Stimulated activated CD8-positive, alpha-beta memory T cell treated with anti-CD3 and anti-CD28 coated beads, Interleukin-2, amount 100 ng/mL, for 48 hours (primary cell): ENCODE results near the gene ZDHHC11B.

Experiments
- DNase-seq, 2 donors: peaks; one replicate each; pipeline ENCODE4 v3.0.0-alpha.2; 2020; ENCODE audit warnings: low read depth in 2 of 2

The ZDHHC11B gene

DNA sequence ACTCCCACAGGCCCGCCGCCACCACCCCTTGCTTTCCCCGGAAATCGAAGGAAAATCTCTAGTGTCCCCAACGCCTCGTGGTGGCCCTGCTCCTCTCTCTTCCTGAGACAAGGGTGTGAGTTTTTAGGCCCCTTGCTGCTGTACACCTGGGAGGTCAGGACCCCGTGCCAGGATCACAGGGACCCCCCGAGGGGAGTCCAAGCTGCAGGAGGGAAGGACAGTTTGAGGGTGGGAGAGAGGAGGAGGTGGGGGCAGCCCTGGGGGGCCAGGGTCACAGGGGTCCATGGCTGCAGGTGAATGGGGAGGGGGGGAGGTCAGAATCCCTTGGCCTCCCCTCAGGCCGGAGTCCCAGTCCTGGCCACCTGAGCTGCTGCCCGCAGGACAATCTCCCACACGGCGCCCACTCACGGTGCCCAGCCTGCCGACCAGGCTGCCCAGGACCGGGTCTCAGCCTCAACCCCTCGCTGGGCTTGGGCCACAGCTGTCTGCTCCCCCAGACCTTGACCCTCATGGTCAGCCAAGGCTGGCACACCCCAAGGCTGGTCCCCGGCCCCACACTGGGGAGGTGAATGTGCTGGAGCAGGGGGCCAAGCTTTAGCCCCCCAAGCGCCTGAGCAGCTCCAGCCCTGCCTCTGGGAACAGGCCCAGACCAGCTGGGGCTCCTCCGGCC lies 111.2 kb downstream of the ZDHHC11B start:
- no peak for DNase-seq

DNA sequence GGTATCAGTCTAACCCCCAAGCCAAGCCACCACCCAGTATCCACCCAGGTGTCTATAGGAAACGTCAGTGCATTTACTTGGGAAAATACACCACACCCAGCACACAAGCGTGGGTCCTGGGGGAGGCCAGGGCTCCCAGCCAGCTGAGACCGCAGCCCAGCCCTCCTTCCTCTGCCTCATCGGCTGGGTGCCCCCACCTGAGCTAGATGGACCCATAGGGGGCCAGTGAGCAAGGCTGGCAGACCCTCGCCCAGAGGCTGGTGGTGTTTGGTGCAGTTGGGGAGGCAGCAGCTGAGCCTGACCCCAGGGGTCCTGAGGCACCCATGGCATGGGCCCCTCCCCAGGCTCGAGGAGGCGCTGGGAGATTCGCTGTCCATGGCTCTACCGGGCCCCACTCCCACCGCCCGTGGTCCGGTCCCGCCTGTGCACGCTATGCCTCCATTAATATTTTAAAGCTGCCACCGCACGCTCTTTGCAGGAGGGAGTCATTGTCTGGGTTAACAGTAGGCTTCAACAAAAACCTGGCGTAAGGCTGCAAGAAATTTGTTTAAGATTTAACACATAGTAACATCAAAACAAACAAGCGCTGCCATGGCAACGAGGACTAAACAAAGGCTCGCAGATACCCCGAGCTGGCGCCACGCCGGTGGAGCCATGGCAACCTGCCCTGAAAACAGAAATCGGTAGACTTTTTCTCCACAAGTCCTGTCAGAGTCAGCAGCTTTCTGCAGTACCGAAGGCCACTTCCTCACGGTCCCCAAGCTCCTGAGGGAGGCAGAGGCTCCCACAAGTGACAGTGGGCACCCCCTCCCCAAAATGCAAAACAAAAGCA lies 112.0 kb downstream of the ZDHHC11B start:
- DNase-seq: peak; percentile 29 to 49

DNA sequence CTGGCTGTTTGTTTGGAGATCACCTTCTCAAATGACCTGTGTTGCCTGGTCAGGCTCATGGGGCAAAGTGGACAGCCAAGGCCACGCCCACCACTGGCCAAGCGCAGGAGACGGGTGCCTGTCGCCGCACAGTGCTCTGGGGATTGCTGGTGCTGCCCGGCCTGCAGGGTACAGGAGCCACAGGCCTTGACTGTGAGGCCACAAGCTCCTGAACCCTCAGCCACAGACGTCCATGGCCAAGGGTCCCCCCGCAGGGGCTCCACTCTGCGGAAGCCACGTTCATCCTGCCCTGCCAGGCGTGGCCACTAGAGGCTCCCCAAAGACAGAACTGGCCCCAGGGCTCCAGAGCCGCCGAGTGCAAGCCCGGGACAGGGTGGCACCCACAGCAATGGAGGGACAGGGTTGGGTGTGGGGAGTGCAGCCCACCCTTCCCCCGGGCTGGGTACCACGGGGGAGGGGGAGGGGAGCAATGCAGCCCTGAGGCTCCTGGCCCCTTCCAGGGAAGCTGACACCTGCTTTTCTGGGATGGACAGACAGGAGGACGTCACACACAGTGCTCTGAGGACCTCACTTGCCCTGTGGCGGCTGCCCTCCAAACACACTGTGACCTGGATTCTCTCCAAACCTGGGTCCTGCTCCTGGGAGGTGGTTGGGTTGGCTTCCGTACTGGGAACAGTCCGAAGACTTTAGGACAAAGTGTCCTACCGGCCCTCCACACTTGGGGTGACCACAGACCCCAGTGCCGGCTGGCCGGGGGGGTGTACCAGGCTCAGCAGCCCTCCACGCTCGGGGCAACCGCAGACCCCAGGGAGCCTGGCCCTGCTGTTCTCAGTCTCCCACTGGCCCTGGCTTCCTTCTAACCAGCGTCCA lies 112.8 kb downstream of the ZDHHC11B start:
- DNase-seq: peak; percentile 46 to 57

DNA sequence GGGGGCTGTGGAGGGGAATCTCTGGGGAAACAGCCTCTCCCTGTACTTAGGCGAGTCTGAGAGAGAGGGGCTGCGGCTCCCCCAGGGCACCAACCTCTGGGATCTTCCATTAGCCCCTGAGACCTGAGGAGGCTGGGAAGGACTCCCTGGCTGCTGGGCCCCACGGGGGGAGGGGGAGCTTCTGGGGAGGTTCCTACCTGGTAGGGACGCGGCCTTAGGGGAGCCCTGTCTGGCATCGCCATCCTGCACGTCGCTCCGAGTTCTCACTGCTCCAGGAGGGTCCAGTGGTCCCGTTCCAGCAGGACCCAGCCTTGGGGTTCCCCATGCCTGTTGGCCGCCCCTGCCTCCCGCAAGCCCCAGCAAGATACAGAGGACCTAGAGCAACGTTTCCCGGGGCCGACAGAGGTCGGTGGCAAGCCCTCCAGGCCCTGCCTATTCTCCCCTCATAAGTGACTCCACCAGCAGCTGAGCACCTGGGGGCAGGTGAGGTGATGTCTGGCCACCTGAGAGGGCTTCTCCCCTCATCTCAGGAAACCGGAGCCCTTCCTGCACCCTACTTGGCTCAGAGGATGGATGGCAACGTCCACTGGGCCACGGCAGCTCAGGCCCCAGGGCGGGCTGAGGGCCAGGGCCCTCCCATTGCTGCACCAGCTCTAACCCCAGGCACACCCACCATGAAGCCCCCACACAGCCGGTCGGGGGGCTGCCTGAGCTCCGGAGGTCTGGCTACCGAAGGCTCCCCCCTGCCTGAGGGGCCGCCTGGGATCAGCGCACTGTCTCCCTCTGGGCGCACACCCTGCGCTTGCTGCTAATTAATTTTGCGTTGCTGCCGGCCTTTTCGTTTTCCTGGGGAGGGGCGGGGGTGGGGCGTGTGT lies 113.9 kb downstream of the ZDHHC11B start:
- no peak for DNase-seq

DNA sequence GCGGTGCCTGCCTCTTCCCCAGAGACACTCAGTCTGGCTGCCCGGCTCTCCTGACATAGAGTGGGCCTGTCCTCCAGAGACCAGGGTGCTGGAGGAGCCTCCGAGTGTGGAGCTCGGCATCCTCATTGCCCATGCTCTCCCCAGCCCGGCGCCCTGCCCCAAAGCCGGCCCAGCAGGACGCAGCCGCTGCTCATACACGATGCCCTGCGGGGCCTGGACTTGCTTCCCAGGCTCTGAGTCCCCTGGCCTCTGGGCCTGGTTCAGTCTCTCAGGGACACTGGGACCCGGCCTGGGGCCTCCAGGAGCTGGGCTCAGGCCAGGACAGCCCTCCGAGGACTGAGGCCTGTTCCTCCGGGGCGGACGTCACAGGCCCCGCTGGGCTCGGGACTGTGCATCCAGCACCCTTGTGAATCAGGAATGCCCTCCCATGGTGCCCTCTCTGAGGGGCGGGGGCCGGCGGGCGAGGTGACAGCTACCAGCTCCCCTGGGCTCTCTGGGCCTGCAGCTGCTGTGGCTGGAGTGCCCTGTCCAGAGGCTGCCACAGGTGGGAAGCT lies 114.6 kb downstream of the ZDHHC11B start:
- DNase-seq: no peak

DNA sequence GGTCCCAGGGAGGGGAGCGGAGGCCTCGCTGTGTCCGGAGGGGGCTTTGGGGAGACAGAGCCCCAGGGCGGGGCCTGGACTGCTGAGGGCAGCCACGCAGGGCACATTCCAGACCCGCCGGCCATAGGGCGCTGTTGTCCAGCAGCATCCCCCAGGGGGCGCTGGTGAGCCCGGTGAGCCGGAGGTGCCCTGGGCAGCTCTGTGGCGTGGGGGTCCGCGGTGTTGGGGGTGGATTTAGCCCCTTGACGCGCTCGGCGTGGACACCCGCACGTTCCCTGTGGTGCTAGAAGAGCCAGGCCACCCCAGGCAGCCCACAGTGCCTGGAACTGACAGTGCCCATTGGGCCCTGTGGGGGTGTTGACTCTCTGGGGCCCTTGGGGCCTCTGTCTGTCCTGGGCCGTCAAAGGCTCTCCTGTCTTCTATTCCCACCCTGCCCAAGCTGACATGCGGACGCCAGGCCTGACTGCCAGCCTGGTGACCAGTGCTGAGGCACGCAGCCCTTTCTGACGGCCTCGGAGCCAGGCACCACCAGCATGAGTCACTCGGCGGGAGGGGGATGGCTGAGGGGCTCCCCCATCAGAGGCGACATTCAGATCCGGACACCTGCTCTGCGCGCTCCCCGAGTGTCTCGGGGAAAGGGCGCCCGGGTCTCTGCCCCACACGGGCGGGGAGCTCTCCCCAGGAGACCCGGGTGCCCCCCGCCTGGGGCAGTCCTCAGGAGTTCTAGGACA lies 115.3 kb downstream of the ZDHHC11B start:
- peak in 1 of 2 donors; percentile 49 for DNase-seq

DNA sequence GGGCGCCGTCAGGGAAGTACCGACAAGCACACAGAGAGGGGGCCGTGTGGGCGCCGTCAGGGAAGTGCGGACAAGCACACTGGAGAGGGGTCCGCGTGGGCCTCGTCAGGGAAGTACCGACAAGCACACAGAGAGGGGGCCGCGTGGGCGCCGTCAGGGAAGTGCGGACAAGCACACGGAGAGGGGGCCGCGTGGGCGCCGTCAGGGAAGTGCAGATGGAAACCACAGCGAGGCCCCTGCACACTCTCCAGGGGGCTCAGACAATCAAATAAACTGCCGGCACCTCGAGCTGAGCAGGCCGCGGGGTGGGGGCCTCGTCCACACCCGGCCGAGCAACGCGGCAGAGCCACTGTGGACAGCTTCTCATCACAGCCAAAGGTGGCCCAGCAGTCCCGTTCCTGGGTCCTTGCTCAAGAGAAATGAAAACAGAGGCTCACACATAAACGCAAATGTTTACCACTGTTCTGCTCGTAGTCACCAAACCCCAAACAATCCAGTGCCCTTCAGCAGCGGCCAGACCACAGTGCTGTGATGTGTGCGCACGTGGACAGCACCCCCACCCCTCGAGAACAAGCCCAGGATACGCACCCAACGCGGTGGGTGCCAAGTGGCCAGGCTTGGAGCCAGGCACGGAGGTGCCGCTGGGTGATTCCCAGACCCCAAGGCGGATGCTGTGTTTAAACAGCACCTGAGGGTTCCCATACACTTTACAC lies 116.1 kb downstream of the ZDHHC11B start:
- no peak for DNase-seq

DNA sequence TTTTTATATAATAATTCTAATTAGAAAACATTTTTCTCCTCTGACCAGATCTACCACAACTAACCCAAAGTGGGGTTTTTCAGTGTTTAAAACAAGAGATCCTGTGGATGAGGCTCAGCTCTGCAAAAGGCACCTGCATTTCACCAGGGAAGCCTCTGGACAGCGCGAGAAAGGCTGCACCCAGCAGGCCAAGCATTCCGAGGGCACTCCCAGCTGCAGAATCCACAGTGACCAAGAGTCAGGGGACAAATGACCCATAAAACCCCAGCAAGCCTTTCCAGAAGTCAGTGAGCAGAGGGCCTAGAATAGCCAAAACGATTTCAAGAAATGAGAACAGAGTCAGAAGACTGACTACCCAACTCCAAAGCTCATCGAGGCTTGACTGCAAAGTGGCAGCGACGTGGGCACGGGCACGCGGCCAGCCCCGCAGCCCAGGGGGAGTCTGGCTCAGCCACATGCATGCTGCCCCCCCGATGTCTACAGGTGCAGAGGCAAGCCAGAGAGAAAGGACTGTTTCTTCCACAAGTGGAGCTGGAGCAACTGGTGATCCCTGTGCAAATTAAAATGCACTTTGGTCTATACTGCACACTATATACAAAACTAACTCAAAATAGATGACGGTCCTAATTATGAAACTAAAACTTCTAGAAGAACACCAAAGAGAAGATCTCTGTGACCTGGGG lies 117.6 kb downstream of the ZDHHC11B start:
- no peak for DNase-seq

DNA sequence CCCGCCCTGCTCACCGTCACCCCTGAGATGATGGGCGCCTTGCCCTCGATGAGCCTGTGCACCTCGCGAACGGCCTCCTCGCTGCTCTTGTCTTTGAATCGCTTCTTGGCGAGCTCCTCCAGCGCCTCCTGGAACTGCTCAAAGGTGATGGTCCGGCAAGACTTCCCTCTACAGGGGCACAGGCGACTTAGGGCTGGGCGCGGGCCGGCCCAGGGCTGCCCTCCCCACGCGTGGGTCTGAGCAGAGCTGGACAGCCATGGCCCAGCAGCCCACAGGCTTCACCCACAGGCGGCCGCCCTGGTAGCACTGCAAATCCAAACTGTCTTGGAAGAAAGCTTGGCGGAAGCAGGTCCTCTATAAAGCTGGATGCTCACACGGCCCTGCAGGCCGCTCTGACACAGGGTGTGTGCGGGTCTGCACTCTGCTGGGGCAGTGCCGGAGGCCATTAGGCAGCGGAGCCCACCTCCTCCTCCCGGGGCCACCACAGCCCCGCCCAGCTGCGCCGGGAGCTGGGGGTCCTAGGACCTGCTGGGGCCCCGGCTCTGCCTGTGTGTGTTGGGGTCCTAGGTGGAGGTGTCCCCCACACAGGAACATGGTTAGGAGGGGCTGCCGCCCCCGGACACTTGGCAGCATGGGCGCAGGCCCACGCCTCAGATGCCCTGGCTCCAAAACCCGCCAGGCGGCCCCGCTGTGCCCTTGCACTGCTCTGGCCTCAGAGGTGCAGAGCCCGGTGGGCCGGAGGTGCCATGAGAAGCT lies 118.4 kb downstream of the ZDHHC11B start:
- DNase-seq: no peak

DNA sequence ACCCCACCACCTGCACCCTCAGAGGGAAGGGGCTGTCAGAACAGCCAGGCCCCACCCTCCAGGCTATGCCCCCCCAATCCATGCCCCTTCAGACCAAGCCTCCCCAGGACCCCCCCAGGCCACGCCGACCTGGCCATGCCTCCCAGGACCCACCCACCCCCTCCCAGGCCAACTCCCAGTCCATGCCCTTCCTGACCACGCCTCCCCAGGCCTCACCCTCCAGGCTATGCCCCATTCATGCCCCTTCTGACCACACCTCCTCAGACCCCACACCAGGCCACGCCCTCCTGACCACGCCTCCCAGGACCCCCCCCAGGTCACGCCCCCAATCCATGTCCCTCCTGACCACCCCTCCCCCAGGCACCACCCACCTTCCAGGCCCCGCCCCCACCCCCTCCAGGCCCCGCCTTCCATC lies 119.0 kb downstream of the ZDHHC11B start:
- DNase-seq: no peak

DNA sequence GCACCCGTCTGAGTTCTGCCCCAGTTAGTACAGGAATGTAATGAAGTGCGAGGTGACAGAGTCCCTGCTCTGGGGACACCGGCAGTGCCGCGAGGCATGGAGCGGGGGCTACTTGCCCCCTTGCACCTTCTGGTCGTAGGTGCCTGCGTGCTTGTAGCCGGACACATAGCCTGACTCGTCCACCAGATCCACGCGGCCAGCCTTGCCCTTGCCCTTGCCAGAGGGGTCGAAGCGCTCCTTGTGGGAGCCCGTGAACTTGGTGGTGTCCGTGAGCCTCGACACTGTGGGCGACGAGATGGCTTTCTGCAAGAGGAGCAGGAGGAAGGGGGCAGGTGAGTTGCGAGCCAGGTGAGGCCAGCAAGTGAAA lies 119.6 kb downstream of the ZDHHC11B start:
- DNase-seq: no peak

DNA sequence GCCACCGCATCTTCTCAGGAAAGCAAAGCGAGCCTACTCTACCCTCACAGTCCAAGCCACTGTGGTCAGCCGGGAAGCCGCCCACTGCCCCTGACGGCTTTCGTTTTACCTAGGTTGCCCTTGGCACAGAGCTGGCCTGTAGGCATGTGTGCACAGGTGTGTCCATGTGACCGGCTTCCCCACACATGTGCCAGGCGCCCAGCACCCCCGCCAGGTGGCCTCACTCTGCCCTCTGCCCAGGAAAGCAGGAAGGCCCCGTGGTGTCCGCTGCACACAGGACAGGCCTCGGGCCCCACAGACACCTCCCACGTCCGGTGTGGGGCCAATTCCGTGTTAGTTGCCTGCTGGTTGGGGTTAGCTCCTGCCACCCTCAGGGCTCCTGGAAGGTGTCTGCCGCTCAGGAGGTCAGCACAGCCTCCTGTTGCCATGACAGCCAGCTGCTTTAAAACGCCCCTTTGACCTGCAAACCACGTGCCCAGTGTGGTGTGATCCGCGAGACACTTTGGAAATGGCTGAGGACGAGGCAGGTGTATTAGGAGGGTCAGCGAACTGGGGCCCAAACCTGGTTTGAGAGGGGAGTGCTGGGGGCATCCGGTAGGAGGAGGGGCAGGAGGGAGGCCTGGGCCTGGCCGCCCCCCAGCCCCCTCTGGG lies 120.1 kb downstream of the ZDHHC11B start:
- no peak for DNase-seq

DNA sequence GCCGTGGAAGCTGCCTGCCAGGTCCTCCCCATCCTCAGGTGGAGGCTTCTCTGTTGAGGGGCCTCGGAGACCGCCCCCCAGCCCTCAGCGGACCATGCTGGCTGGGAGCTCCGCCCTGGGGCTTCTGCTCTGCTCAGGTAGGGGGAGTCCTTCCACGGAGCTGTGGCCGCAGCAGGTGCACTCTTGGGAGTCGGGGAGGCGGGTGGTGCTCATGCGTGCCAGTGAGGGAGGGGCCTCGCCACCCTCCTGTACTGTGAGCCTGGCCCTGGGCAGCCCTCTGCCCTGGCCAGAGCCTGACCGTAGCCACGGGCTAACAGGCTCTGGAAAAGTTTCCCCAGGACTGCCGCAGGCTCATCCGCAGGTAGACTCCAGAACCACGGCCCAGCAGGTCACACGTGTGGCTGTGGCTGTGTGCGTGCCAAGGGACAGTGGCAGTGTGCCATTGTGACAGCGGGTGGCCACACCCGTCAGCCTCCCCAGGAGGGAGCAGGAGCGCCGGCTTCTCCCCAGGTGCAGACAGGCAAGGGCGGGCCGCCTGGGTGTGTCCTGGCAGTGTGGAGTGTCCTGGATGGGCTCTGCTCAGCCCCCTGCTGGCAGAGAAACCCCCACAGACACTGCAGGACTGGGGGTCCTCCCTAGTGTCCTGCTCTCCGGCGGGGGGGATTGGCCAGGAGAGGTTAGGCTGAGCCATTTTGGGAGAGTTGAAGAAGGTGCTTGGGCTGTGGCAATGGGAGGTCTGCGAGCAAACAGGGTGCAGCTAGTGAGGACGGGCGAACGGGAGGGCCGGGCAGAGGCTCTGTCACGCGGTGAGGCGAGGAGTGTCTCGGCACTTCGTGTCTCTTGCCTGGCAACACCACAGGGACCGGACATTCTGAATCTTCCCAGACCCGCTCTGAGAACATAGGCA lies 120.8 kb downstream of the ZDHHC11B start:
- no peak for DNase-seq

DNA sequence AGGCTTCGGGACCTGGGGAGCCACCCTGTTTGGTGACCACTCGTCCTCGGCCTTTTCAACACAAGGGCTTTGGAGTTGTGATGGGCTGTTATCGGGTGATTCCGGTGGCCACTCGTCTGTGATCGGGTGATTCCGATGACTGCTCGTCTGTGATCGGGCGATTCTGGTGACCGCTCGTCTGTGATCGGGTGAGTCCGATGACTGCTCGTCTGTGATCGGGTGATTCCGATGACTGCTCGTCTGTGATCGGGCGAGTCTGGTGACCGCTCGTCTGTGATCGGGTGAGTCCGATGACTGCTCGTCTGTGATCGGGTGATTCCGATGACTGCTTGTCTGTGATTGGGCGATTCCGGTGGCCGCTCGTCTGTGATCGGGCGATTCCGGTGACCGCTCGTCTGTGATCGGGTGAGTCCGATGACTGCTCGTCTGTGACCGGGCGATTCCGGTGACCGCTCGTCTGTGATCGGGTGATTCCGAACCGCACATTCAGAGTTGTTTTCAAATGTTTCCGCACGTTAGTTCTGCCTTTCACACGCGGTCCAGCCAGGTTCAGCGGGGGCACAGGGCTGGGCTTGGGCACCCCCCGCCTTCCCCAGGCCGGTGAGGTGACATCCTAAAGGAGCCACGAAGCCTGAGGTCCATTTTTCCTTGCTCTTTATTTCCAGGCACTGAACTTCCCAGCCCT lies 121.6 kb downstream of the ZDHHC11B start:
- DNase-seq: no peak

DNA sequence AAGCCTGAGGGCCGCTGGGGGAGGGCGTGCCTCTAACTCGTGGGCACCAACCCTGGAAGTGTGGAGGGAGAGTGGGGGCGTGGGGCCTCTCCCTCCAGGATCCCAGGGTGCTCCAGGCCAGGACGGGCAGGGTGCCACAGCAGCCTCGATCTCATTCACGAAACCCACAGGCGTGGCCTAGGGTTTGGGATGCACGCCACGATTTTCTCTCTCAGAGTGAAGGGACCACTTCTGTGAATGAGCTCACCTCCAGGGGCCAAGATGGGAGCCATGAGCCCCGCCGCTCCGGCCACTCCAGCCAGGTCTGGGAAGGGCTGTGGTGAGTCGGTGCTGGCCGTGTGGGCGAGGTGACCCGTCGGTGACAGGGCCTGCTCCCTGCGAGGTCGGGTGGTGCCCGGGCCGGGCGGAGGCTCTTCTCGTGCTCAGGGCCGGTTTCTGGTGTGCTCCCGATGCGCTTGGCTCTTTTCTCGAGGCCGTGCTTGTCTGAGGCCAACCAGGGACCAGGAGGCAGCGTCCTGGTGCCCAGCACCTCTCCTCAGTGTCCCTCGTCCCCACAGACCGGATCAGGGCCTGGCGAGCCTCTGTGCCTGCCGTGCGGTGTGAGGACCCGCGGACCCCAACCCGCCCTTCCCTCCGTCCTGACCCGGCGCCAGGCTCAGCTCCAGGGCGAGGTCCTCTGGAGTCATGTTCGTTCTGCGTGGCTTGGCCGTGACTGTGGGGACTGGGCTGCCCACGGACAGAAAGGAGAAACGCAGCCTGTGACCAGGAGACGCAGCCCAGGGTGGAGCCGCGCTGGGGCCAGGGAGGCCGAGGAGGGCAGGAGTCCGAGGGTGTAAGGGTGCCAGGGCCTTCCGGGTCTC lies 122.4 kb downstream of the ZDHHC11B start:
- no peak for DNase-seq
